T-helper 9 cell (primary cell): Measurements from ENCODE around the gene SAFB.
"Not testable (repeated sequence)": the region's sequence is repeated elsewhere in the genome, so short reads cannot be mapped to it uniquely, and the experiment has no call there.

Experiments
- DNase-seq: peaks from one replicate; pipeline ENCODE4 v3.0.0-alpha.2; 2020

The SAFB gene

DNA sequence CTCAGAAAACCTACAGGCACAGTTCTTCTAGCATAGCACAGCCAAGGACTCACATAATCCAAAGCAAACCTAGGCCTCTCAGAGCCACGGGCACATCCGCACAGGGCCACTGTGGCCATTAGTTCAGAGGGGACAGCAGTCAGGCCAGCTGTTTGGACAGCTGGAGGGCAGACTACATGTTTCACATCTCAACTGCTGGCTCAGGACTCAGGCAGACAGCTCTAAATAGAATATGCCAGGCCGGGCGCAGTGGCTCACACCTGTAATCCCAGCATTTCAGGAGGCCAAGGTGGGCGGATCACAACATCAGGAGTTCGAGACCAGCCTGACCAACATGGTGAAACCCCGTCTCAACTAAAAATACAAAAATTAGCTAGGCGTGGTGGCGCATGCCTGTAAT is 27.1 kb upstream of the SAFB start:
- no peak for DNase-seq

GRCh38 chr19:5600797-5601196 is 22.1 kb upstream of the SAFB start:
- DNase-seq, result no peak

GRCh38 chr19:5603626-5604025 is 19.3 kb upstream of the SAFB start:
- no peak for DNase-seq

- no peak for DNase-seq
These were observed 17.5 kb upstream of the SAFB start for GRCh38 chr19:5605362-5605761.

DNA sequence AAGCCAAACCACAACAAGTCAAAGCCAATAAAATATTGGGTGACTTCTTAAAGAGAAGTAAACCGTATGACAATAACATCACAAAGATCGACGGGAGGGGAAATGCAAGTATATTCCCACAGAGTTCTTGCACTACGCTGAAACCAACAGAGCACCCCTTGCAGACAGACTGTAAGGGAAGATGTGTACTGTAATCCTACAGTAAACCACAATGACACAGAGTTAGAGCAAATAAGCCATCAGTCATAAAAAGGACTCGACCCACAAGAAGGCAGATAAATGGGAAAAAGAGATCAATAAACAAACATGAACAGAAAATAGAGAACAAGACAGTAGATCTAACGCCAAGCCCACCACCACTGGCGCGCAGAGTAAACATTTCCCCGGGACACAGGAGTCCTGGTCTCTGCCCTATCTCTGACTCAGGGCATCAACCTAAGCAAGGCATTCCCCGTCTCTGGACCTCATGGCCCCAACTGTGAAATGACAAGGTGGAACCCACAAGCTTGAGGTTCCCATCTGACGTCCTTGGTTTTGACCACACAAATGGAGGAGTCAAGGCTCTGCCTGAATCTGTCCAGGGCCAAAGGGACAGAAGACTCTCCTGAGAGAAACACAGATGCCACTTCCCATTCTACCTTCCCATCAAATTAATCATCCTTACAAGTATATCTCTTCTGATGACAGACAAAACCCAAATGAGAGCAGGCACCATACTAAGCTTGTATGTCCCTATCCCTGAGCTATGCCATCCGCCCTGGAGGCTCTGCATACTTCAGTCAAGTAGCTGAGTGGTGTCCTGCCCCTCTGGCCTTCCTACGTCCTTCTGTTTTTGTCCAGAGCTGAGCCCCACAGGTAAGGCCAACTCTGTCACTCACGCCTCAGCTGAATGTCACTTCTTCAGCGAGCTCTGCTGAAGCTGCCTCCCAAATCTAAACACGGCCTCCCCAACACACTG is 15.3 kb upstream of the SAFB start:
- no peak for DNase-seq

- DNase-seq, result no peak
These were observed 14.6 kb upstream of the SAFB start for GRCh38 chr19:5608291-5608690.

- DNase-seq, result not testable (repeated sequence)
These were observed 14.1 kb upstream of the SAFB start for GRCh38 chr19:5608766-5609165.

DNA sequence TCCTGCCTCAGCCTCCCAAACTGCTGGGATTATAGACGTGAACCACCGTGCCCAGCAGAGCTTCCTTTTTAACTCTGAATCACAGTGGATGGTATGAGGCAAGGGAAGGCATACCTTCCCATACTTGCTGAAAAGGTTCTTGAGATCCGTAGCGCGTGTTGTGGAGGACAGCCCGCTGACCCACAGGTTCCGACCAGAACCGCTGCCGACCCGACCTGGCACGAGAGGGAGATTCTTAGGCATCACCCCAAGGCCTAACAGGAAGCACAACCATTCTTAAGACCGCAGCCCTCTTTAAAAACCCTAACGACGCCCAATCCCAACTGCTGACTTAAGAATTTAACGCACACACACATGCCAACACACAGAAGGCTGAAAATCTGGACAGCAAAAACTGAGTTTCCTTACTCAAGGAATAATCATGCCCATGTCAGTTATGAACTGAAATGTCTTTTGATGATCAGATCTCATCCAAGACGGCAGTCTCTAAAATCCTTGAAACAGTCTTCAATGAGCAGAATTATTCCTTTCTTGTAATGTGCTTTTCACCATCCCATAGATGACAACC is 12.9 kb upstream of the SAFB start:
- DNase-seq, result no peak

DNA sequence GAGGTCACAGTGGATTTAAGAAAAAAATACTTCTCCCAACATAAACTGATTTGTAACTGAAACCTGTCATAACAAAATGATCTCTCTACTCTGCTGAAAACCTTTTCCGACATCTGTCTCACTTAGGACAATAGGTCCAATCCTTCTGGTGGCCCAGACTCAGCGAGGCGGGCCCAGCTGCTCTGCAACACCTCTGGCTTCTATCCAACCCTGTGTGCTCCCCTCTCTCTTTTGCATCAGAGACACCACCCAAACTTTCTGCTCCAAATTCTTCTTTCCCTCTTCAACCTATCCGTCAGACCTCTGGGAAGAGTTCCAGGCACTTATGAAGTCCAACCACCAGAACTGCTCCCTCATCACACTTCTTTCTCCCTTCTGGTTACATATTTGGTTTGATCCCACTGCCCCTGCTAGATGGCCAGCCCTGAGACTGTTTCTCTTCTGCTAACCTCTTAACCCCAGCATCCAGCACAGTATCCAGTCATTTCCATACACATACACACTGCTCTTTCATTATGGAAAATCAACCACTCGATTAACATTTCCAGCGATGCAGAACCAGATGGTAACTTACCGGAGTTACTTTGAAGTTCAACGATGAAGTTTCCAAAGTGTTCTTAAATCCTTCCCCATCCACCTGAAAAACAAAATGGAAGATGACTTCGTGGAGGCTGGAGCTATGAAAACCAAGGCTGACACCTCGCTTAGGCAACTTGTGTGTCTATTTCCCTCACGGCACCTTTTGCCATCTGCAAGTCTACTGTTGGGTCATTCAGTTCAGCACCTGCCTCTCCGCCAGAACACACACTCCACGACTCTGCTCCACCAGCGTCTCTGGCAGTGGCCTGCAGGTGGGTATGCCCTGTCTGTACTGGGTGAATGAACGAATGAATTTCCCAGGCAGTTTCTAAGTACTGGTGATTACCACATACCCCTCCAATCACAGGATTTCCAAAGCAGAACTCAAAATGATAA is 9.7 kb upstream of the SAFB start:
- no peak for DNase-seq

GRCh38 chr19:5615756-5616327 is 7.0 kb upstream of the SAFB start:
- no peak for DNase-seq

GRCh38 chr19:5617080-5617479 is 5.8 kb upstream of the SAFB start:
- DNase-seq, result no peak

- DNase-seq, result no peak
These were observed 4.3 kb upstream of the SAFB start for GRCh38 chr19:5618591-5618990.

DNA sequence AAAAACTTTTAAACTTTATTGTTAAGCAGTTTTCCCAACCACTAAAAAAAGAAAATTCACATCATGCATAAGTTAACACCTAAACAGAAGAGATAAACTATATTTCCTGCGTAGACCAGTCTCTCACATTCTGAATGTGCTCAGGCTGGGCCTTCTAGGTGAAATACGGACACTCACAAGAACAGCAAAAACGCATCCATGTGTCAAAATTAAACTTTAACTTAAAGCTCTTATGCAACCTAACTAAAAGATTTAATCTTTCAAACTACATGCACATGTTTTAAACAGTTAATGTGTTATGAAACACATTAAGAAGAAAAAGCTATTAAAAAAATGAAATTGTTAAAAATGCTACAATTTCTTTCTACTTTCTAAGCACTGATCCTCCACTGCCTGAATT is 2.9 kb upstream of the SAFB start:
- DNase-seq, result no peak

DNA sequence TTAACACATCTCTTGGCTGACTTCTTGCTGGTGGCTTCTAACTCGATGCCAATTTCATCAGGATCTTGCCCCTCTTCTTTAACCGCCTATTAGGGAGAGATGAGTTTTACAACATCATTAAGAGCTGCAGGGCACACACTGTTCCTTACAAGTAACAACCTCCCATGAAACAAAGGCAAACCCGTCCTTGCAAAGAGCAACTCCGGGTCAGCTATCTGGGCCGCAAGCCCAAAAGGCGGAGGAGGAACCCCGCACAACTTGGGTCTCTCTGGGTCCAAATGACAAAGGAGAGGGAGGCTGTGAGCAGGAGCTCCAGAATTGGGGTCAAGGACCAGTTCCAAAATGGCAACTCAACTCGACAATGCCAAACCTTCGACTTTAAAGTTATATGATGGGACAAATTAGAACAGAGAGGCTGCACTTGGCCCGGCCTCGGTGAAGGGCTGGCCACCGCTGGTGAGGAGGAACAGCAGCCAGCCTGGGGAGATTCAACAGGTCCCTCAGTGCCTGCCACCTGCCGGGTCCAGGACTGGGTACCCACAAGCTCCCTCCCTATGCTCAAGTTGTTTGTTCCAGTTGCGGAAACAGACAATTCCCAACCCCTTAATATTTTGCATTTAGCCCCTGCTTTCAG is 1.5 kb upstream of the SAFB start:
- no peak for DNase-seq

DNA sequence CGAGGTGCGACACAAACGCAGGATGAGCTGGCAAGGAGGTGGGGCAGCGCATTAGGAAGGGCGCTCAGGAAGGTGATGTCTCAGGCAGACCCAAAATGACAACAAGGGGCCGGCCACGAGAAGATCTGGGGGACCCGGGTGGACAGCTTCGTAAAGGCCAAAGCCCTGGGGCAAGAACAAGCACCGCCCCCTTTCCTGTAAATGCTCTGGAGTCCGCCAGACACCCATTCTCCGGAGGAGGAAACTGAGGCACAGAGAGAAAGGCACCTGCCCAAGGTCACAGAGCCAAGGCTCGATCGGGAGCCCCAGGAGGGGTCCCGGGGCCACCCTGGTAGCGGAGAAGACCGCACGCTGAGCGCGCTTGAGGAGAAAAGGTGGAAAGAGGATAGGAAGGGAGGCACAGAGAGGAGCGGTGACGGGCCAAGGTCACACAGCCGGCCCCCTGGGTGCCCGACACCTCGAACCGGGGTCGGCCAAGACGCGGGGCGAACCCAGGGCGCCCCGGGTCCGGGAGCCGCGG is 878 bp upstream of the SAFB start:
- DNase-seq, result no peak

DNA sequence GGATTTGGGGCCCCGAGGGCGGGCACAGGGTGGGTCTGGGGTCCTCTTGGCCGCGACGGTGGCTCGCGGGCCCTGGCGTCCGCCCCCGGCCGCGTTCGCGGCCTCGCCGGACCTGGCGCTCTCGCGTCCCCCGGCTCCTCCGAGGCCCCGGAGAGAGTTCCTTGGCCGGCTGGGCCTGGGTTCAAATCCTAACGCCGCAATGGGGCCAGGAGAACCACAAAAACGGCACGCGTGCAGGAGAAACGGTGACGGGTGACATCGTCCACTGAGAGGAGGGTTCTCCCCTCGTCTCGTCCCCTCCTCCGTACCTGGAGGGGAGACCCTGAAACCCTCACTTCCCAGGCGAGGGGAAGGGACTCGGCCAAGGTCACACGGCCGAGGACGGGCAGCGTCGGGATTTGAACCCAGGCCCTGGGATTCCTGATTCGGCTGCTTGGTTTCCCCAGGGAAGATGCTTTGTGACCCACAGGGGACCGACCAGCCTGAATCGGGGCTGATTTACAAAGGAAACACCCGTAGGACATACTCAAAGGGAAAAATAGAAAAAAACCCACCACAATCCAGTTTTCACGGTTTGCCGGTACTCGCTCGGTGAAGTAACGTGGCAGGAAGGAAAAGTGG is 624 bp downstream of the SAFB start:
- peak; percentile 15 for DNase-seq

DNA sequence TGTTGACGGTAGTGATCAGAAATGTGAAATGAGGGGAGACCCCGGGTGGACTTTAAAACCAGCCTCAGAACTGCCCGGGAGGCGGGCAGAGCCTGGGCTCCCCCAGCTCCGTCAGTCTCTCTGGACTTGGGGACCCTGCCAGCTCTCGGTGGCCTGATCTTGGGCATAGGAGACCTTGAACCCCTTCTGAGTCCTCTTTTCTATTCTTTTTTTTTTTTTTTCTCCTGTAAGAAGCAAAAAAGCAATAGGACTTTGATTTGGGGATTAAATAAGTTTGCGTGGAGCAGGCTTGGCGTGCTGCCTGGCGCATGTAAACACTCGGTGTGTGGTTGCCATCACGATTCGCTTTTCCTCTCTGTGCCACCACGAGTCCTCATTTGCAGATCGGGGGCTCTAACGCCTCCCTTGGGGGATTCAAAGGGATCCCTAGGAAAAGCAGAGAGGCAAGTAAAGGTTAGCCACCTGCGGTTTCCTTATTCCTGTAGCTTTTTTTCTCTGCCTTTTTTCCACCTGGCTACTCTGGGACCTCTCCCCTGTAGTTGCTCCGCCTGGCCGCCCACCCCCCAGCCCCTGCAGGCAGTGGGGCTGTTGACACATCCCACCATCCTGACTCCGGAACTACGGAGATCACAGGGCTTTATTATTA is 1.3 kb downstream of the SAFB start:
- DNase-seq, result no peak

- no peak for DNase-seq
These were observed 1.9 kb downstream of the SAFB start for GRCh38 chr19:5624741-5625278.

DNA sequence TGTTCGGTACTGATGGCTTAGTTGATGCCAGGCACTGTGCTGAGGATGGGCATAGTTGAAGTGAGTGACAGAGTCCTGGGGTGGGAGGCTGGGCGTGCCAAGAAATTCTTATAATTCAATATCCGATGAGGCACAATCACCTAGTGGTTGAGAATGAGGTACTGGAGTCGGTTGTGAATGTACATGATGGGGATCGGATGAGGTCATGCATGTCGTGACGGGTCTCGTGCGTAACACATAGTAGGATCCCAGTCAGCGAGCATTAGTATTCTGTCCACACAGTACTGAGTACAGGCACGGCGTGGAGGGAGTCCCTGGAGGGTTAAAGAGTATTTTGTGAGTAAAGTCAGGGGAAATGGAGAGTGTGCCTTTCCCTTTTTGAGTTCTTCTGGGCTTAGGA is 2.8 kb downstream of the SAFB start:
- no peak for DNase-seq

- no peak for DNase-seq
These were observed 4.6 kb downstream of the SAFB start for GRCh38 chr19:5627395-5627904.

DNA sequence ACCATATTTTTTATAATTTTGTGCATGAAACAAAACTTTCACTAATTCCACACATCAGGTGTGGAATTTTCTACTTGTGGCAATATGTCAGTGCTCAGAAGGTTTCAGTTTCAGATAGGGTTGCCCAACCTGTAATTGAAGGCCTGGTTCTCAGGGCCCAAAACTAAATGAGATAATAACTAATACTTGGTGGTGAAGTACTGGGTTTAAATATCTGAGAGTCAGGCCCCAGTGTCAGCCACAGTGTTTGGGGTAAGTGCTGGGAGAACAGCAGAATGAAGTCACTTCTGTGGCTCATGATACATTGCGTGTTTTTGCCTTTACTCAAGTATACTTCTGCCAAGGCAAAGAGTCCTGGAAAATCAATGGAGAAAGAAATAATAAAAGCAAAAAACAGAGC is 5.6 kb downstream of the SAFB start:
- no peak for DNase-seq
